HFFc6 (cell line): ENCODE measurements around the gene MAP2K5. TPM values are rescaled to one million over a fixed set of nuclear protein-coding genes. Genes with fewer than 3 reads are reported as not detected.

Experiments used
- DNase-seq: peaks from one replicate; pipeline ENCODE4 v3.0.0-alpha.2; 2018
- H3K27ac Mint-ChIP-seq: 2 replicates; pipeline ENCODE4 v1.8.0; 2020; ENCODE audit warnings: mild to moderate bottlenecking, mixed read lengths
- H3K27me3 Mint-ChIP-seq: 2 replicates; pipeline ENCODE4 v1.8.0; 2021; ENCODE audit warnings: mild to moderate bottlenecking, moderate library complexity, mixed read lengths; ENCODE audit not compliant: insufficient read depth
- H3K36me3 Mint-ChIP-seq: 2 replicates; pipeline ENCODE4 v1.8.0; 2021; ENCODE audit warnings: low read depth, mixed read lengths
- H3K4me1 Mint-ChIP-seq: 2 replicates; pipeline ENCODE4 v1.8.0; 2020; ENCODE audit warnings: low read depth, mixed read lengths
- H3K4me3 Mint-ChIP-seq: 2 replicates; pipeline ENCODE4 v1.8.0; 2020; ENCODE audit warnings: mild to moderate bottlenecking, moderate library complexity, mixed read lengths
- H3K9me3 Mint-ChIP-seq: 2 replicates; pipeline ENCODE4 v1.8.0; 2020; ENCODE audit warnings: mild to moderate bottlenecking, mixed read lengths
- total RNA-seq, 6 experiments: library from RNA; stranded (reverse); fragmentation: NEBNext Ultra II Directional; extraction: Animal tissue kit (Norgen Biotek cat#: 25700); gene quantifications; 2 replicates in 1 of 6; 3 replicates in 5 of 6; pipeline ENCODE4 v1.2.3, GENCODE V29; 2021
- TF ChIP-seq, protein P1 (sequence below): fragments of 200-600 bp; sonication (generic); IDR thresholded peaks from 2 replicates; pipeline ENCODE4 v1.5.0; 2021; ENCODE audit warnings: antibody characterized with exemption, mild to moderate bottlenecking

MAP2K5 gene
- total RNA-seq, 6 experiments from 2014 or later, result 10.2 to 14.3 (median 13.3) TPM

- H3K27ac Mint-ChIP-seq, result no peak overlapping the region
- H3K4me3 Mint-ChIP-seq, result no peak overlapping the region
- no peaks in the 10 kb centered on the region for H3K27me3 Mint-ChIP-seq
- no peaks in the 10 kb centered on the region for H3K4me1 Mint-ChIP-seq
- TF ChIP-seq, protein P1, sequence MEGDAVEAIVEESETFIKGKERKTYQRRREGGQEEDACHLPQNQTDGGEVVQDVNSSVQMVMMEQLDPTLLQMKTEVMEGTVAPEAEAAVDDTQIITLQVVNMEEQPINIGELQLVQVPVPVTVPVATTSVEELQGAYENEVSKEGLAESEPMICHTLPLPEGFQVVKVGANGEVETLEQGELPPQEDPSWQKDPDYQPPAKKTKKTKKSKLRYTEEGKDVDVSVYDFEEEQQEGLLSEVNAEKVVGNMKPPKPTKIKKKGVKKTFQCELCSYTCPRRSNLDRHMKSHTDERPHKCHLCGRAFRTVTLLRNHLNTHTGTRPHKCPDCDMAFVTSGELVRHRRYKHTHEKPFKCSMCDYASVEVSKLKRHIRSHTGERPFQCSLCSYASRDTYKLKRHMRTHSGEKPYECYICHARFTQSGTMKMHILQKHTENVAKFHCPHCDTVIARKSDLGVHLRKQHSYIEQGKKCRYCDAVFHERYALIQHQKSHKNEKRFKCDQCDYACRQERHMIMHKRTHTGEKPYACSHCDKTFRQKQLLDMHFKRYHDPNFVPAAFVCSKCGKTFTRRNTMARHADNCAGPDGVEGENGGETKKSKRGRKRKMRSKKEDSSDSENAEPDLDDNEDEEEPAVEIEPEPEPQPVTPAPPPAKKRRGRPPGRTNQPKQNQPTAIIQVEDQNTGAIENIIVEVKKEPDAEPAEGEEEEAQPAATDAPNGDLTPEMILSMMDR, result no peak
- no peaks in the 10 kb centered on the region for H3K36me3 Mint-ChIP-seq
- no peaks in the 10 kb centered on the region for H3K9me3 Mint-ChIP-seq
- DNase-seq, result no peak
These were observed 225.9 kb downstream of the MAP2K5 start for GRCh38 chr15:67768313-67768977.

DNA sequence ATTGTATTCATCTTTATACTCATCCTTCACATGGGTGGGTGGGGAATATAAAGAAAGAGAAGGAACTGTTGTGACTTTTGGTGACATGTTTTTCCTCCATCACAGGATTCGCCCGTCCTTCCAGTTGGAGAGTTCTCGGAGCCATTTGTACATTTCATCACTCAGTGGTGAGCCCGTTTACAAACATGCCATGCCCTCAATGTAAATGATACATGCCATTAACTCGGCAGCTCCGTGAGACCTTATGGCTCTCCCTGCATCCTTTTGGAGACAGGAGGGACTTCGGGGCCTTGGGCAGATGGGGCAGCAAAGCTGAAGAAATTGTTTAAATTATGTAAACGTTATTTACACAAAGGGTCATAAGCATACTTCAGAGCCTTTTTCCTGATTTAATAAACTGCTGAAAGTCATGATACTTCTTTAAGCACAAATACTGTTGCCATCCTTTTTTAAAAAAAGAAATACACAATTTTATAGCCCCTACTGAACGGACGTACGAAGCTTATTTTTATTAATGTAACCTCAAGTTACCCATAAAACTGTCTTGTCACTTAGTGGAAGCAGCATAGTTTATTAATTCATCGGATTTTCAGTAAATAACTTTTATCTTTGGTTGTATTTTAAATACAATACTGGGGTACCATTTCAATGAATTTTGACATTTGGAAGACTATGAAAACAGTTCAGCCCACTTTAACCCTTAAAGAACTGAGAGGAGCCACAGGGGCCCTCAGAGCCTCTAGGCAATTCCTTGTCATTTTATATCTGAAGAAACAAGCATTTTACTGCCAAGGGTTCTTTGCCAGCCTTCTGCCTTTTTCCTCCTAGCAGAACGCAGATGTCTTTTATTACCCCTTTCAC lies 227.2 kb downstream of the MAP2K5 start:
- H3K4me1 Mint-ChIP-seq, result no peaks in the 10 kb centered on the region
- no peaks in the 10 kb centered on the region for H3K27me3 Mint-ChIP-seq
- TF ChIP-seq, protein P1, result no peak
- H3K9me3 Mint-ChIP-seq, result no peaks in the 10 kb centered on the region
- H3K27ac Mint-ChIP-seq, result no peak overlapping the region
- no peak overlapping the region for H3K4me3 Mint-ChIP-seq
- no peaks in the 10 kb centered on the region for H3K36me3 Mint-ChIP-seq
- DNase-seq, result no peak

DNA sequence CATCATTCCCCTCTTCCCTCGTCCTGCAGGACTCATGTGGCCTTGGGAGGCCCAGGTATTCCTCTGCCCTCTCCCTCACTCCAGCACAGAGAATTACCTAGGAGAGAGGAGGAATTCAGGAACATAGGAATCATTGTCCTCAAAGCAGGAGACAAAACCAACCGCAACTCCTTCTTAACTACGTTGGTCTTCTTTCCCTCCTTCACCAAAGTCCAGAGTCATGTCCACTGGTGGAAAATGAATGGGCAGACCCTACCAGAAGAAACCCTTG lies 227.8 kb downstream of the MAP2K5 start:
- DNase-seq, result no peak
- Mint-ChIP-seq H3K27me3 (no peaks in the 10 kb centered on the region), H3K4me1 (0 out of 2 replicates have a peak, but pooled peaks cover 1% of the 10 kb centered on the region), H3K36me3 (no peaks in the 10 kb centered on the region), H3K9me3 (no peaks in the 10 kb centered on the region), H3K27ac (no peak overlapping the region), H3K4me3 (no peak overlapping the region)
- TF ChIP-seq, protein P1, result no peak

DNA sequence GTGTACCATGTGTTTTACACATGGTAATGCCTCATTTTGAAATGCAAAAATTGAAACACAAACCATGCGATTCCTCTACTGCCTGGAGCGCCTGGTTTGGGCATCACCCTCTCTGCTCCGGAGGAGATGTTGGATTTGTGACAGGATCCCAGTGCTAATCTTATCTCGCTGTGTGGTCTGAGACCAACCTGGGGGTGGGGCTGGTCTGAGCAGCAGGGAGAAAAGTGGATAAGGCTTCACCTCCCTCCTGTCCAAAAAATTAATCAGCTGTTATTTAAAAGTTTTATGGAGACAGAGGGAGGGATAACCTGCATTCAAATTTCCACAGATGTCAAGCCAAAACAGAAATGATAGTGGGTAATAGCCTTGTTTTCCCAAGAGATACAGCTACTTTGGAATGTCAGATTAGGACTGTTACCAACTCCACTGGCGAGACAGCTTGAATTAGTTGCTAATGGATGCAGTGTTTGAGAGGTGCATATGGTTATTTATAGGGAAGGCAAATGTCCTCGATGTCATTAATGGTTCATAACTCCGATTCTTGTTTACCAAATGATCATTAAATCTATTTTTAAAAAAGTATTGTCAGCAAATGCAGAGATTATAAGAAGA lies 228.8 kb downstream of the MAP2K5 start:
- no peaks in the 10 kb centered on the region for H3K36me3 Mint-ChIP-seq
- no peak overlapping the region for H3K27ac Mint-ChIP-seq
- no peak for DNase-seq
- TF ChIP-seq, protein P1, result no peak
- H3K4me1 Mint-ChIP-seq, result peaks cover 11% of the 10 kb centered on the region
- peaks cover 2% of the 10 kb centered on the region; the same call in 1 of the 2 replicates for H3K27me3 Mint-ChIP-seq
- H3K9me3 Mint-ChIP-seq, result no peaks in the 10 kb centered on the region
- no peak overlapping the region for H3K4me3 Mint-ChIP-seq

- TF ChIP-seq, protein P1, result no peak
- H3K4me1 Mint-ChIP-seq, result peaks cover 22% of the 10 kb centered on the region
These were observed 232.1 kb downstream of the MAP2K5 start for GRCh38 chr15:67774626-67775025.

More at GRCh38 chr15:67774626-67775025, 232.1 kb downstream of the MAP2K5 start:
- no peaks in the 10 kb centered on the region for H3K36me3 Mint-ChIP-seq
- no peak overlapping the region; the same call in 1 of the 2 replicates for H3K4me3 Mint-ChIP-seq
- no peaks in the 10 kb centered on the region for H3K9me3 Mint-ChIP-seq
- DNase-seq, result no peak
- H3K27ac Mint-ChIP-seq, result no peak overlapping the region
- H3K27me3 Mint-ChIP-seq, result peaks cover 2% of the 10 kb centered on the region; the same call in 1 of the 2 replicates
